Activated CD4-positive, alpha-beta T cell treated with anti-CD3 and anti-CD28 coated beads, Interleukin-2, amount 50 U/mL, for 4 hours (primary cell): ENCODE measurements around the gene WIPI1.
"Not testable (repeated sequence)": the region's sequence is repeated elsewhere in the genome, so short reads cannot be mapped to it uniquely, and the experiment has no call there.

ENCODE experiments used
- DNase-seq, 2 experiments: peaks; one replicate each; pipeline ENCODE4 v3.0.0-alpha.2; 2020

Gene WIPI1

DNA sequence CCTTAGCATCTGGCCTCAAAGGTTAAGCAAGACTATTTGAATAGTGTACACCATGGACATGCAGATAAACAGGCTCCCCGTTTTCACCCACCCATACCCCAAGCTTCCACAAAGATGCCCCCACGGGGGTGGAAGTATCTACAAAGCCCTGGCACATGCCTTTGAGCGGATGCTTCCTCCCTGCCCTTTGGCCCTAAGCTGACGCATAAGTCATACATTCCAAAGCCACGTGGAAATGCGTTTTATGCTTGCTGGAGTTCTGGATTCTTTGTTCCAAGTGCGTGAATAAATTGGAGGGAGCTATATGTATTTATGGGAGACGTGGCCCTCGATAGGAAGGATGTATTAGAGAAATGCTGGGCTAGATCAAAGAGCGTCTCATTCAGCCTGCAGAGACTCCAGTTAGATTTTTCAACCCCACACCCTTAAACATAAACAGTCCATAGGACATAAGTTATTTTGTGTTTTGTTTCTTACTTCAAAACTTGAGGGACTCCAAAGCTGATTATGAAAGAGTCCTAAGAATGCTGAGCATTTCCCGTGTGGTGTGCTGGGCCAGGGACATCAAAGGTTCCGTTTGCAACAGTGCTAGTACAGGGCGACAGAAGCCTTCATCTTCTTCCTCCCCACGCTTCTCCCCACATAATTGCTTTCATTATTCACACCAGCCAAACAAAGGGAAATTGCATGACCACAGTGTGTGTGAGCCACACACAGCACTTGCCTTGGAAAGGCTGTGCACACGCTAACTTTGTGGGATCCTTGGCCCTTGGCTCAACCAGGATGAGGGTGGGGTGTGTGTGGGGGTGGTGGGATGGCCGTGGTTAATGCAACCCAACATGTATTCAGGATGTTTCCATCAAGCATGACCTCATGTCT is 73.6 kb downstream of the WIPI1 start:
- DNase-seq, result no peak

DNA sequence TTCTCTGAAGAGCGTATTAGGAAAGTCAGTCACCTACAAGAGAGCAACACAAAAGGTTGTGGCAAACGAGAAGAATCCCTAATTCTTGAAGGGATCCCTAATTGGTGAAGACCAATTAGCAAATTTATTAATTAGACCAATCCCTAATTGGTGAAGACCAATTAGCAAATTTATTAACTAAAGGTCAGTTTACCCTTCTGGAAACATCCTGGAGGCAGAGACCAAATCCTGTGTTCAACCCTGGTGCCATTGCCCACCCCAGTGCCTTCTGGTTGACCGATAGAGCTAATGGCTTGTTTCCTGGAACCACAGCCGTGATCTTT is 74.2 kb downstream of the WIPI1 start:
- no peak for DNase-seq

DNA sequence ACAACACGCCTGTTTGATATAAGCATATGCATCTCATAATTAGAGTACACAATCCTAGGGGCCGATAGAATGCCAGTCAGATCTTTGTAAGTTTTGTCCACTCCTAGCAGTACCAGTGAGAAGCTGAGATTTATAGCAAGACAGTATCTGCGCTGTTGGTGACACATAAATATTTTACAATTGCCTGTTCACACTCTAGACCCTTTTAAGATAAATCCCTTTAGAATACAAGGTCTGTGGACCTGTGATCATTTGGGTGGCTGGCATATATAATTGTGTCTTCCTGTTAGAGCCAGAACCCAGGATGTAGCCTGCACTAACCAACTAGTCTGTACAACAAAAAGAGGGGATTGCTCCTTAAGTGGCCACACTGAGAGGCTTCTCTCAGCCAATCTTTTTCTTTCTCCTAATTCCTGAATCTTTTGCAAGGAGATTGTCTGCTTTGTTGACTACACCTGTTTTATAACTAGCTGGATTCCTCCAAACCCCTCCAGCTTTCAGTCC is 74.7 kb downstream of the WIPI1 start:
- DNase-seq, result no peak

DNA sequence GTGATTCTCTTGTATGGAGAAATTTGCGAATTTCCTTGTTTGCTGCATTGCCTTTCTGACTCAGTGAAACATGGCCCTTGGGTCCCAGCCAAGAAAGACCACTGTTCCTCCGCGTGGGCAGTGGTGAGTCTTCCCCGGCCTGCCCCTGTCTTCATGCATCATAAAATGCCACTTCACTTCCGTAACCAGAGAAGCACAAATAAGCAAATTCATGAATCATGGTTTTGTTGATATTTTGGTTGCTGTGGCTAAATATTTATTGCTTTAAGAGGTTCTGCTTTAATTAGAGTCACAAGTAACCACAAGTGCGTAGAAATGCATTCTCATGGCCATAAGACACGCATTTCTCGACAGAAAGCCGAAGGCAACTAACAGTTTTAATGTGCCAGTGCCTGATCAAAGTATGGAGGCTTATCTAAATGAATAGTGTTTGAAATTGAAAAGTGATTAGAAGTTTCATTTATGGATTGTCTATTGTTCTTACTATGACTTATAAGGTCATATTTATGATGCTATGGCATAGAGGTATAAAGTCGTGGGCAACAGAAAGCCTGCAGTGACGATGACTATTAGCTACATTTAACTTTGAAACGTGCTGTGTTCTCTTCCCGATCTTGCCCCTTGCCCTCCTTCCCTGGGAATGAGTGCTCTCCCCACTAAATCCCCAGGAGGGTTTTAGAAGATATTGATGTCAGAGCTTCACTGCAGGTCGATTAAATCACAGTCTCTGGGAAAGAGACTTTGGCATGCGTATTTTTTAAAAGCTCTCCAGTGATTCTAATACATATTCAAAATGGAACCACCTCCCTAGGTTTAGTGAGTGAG is 76.0 kb downstream of the WIPI1 start:
- DNase-seq, result no peak

DNA sequence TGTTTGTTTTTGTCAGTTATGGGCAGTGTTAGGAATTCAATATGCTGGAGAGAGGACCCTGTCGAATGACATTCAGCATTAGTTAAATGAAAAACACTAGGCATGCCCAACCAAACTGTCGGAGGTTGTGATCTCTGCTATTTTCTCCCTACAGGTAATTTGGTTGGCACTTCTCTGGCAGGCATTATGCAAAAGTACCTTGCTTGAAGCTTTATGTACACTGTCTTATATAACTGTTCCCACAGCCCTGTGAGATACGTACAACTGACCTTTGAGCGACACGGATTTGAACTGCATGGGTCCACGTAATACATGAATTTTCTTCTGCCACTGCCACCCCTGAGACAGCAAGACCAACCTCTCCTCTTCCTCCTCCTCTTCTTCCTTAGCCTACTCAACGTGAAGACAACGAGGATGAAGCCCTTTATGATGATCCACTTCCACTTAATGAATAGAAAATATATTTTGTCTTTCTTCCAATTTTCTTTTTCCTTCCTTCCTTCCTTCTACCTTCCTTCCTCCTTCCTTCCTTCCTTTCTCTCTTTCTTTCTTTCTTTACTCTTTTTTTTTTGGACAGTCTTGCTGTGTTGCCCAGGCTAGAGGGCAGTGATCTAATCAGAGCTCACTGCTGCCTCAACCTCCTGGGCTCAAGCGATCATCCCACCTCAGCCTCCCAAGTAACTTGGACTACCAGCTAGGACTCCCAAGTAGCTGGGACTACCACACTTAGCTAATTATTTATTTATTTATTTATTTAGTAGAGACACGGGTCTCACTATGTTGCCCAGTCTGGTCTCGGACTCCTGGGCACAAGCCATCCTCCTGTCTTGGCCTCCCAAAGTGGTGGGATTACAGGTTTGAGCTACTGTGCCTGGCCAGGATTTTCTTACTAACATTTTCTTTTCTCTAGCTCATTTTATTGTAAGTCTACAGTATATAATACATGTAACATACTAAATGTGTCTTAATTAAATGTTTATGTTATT is 77.3 kb downstream of the WIPI1 start:
- DNase-seq, result no peak

DNA sequence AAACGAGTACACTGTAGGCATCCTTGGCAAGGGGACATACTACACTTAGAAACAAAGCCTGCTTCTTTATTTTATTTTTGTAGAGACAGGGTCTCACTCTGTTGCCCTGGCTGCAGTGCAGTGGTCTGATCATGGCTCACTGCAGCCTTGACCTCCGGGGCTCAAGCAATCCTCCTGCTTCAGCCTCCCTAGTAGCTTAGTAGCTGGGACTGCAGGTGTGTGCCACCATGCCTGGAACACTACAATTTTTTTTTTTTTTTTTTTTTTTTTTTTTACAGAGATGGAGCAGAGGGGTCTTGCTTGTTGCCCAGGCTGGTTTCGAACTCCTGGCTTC is 78.2 kb downstream of the WIPI1 start:
- no peak for DNase-seq

DNA sequence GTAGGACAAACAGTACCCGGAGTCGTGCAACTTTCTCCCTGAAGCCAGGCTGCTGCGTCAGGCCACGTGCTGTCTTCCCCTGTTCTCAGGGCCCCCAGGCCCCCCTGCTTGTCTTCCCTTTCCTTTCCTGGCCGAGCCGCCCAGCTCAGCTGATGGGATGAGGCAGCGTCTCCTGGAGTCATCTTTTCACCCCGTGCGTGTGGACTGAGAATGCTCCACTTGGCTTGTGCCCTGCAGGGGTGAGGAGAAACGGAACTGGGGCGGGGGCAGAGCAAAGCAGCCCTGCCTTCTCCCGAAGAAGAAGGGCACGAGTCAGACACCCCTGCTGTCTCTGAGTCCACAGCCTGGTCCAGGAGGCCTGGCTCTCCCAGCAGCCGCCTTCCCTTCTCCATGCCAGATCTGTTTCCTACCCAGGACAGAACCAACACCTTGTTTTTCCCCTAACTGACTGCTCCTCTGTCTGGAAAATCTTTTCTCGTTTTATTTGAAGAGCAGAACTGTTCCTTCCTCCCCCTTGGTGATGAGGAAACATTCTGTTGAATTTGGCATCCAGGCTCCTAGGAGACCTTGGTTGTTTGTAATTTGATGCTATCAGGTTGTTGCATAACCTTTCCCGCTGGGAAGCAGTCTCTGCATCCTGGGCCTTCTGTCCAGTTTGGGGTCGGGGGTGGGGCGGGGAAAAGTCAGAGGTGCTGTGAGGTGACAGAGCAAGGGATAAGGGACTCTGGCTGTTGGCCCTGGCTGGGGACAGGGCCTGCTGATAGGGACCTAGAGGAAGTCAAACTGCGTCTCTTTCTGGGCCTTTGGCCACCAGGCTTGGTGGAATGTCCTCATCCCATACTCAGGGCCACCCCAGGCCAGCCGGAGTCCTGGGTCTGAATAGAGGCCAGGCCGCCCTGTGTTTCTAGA is 78.8 kb downstream of the WIPI1 start:
- no peak for DNase-seq

DNA sequence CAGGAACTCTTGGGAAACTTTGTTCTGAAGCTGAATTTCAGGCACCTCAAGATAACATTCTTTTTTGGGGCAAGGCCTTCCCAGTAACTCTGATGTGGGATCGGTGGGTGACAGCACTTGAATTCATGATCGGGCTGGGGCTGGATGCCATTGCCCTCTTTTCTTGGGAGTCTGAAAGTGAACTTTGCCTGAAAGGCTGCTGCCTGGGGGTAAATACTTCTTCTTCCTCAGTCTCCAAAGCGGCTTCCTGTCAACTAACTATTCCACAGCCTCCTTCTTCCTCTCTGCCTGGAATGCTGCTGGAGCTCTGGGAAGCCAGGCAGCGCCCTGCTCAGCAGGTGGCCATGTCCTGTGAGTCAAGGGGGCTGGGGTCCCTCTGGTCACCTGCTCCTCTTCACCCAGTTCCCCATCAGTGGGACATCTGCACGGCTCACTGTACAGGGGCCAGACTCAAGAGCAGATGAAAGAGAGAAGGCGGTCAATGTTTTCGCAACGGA is 79.5 kb downstream of the WIPI1 start:
- DNase-seq, result no peak

DNA sequence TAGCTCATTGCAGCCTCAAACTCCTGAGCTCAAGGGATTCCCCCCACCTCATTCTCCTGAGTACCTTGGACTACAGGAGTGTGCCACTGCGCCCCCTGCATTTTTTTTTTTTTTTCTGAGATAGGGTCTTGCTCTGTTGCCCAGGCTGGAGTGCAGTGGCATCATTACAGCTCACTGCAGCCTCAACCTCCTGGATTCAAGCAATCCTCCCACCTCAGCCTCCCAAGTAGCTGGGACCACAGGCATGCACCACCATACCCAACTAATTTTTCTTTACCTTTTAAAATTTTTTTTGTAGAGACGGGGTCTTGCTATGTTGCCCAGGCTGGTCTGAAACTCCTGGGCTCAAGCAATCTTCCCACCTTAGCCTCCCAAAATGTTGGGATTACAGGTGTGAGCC is 81.1 kb downstream of the WIPI1 start:
- DNase-seq, result not testable (repeated sequence)

DNA sequence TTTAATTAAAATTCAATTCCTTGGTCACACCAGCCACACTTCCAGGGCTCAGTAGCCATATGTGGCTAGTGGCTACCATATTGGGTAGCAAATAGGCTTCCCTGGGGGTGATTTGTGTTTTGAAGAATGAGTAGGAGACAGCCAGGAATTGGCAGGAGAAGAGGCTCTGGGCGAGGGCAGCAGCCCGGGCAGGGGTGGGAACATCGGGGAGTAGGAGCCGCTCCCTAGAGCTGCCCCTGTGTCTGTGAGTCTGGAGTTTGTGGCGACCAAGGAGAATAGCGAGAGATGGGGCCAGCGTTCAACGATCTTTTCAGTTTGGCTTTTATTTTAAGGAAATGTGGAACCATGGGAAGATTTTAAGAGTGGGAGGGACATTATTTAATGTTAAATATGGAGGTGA is 81.7 kb downstream of the WIPI1 start:
- DNase-seq, result no peak
